ENCODE measurements around the gene PCSK6. TPM values are rescaled to one million over a fixed set of nuclear protein-coding genes. Genes with fewer than 3 reads are reported as not detected.

PCSK6 gene
- 15.0 TPM for total RNA-seq

GRCh38 chr15:101489599-101490407 is at the start of gene PCSK6:
PCSK6 (minus strand) TSS chr15:101489707; CDS start chr15:101489670, 37 bp downstream.
- no peak for DNase-seq (ENCODE audit: low spot score)

GRCh38 chr15:101538996-101539395 is 49.5 kb upstream of the PCSK6 start:
- no peak for DNase-seq (ENCODE audit: low spot score)

- DNase-seq (ENCODE audit: low spot score): no peak
Observed at GRCh38 chr15:101538177-101538576, 48.7 kb upstream of the PCSK6 start.

GRCh38 chr15:101537483-101538080 is 48.1 kb upstream of the PCSK6 start:
- DNase-seq (ENCODE audit: low spot score): no peak

GRCh38 chr15:101536875-101537405 is 47.4 kb upstream of the PCSK6 start:
- no peak for DNase-seq (ENCODE audit: low spot score)

GRCh38 chr15:101536166-101536874 is 46.8 kb upstream of the PCSK6 start:
- DNase-seq (ENCODE audit: low spot score): no peak

GRCh38 chr15:101535170-101535902 is 45.8 kb upstream of the PCSK6 start:
- no peak for DNase-seq (ENCODE audit: low spot score)

GRCh38 chr15:101534376-101534970 is 45.0 kb upstream of the PCSK6 start:
- DNase-seq (ENCODE audit: low spot score): no peak

- peak; percentile 4 for DNase-seq (ENCODE audit: low spot score)
Observed at GRCh38 chr15:101533371-101534140, 44.0 kb upstream of the PCSK6 start.

- DNase-seq (ENCODE audit: low spot score): no peak
Observed at GRCh38 chr15:101532865-101533264, 43.4 kb upstream of the PCSK6 start.

GRCh38 chr15:101531170-101531569 is 41.7 kb upstream of the PCSK6 start:
- peak; percentile 4 for DNase-seq (ENCODE audit: low spot score)

- DNase-seq (ENCODE audit: low spot score): peak; percentile 7
Observed at GRCh38 chr15:101530224-101530958, 40.9 kb upstream of the PCSK6 start.

GRCh38 chr15:101528917-101529299 is 39.4 kb upstream of the PCSK6 start:
- DNase-seq (ENCODE audit: low spot score): peak; percentile 9

- DNase-seq (ENCODE audit: low spot score): peak; percentile 66
Observed at GRCh38 chr15:101528108-101528916, 38.8 kb upstream of the PCSK6 start.

- DNase-seq (ENCODE audit: low spot score): peak; percentile 7
Observed at GRCh38 chr15:101526890-101527289, 37.4 kb upstream of the PCSK6 start.

- peak; percentile 7 for DNase-seq (ENCODE audit: low spot score)
Observed at GRCh38 chr15:101526442-101526841, 36.9 kb upstream of the PCSK6 start.

- DNase-seq (ENCODE audit: low spot score): peak; percentile 7
Observed at GRCh38 chr15:101526021-101526420, 36.5 kb upstream of the PCSK6 start.

- peak; percentile 6 for DNase-seq (ENCODE audit: low spot score)
Observed at GRCh38 chr15:101525087-101525669, 35.7 kb upstream of the PCSK6 start.

GRCh38 chr15:101523560-101523940 is 34.0 kb upstream of the PCSK6 start:
- DNase-seq (ENCODE audit: low spot score): peak; percentile 3

Measured in mucosa of gallbladder (tissue), 1 donor.